ENCODE measurements around the gene ZSCAN21.

The ZSCAN21 gene

GRCh38 chr7:100049441-100050291 is at the start of gene ZSCAN21:
ZSCAN21 (plus strand) TSS chr7:100049774; CDS start chr7:100057007, 7,233 bp downstream.
- TF ChIP-seq ZBTB7A (IDR thresholded peaks at IDR 0.05; ENCODE audit: low read depth), result no peak
- TF ChIP-seq RAD21 (IDR thresholded peaks at IDR 0.05; ENCODE audit: low read depth), result no peak
- no peak for TF ChIP-seq EP300 (IDR thresholded peaks at IDR 0.05; ENCODE audit: borderline replicate concordance)
- peak; percentile 88 for TF ChIP-seq TAF1 (IDR thresholded peaks at IDR 0.05; ENCODE audit: low read depth)
- no peak; the same call in 1 of the 2 replicates for TF ChIP-seq MAX (IDR thresholded peaks at IDR 0.05)
- TF ChIP-seq NFIC (IDR thresholded peaks at IDR 0.05), result no peak
- TF ChIP-seq CEBPB (IDR thresholded peaks at IDR 0.05), result no peak
- TF ChIP-seq EGR1 (IDR thresholded peaks at IDR 0.05), result peak; percentile 27; the same call in 1 of the 2 replicates
- TF ChIP-seq CREB1 (IDR thresholded peaks at IDR 0.05; ENCODE audit: low read depth), result peak; percentile 86
- TF ChIP-seq FOXM1 (IDR thresholded peaks at IDR 0.05; ENCODE audit: borderline replicate concordance, low read depth), result no peak
- TF ChIP-seq TCF12 (IDR thresholded peaks at IDR 0.05; ENCODE audit: low read depth), result no peak
- no peak for TF ChIP-seq YY1 (IDR thresholded peaks at IDR 0.05; ENCODE audit: low read depth)
- no peak for TF ChIP-seq REST (IDR thresholded peaks at IDR 0.05; ENCODE audit: low read depth)
- no peak; the same call in 1 of the 2 replicates for TF ChIP-seq USF1 (IDR thresholded peaks at IDR 0.05)
- TF ChIP-seq TEAD4 (IDR thresholded peaks at IDR 0.05), result 0 out of 2 replicates have a peak, but pooled peaks have one; percentile 3

- no peak for TF ChIP-seq CREB1 (IDR thresholded peaks at IDR 0.05; ENCODE audit: low read depth)
- TF ChIP-seq YY1 (IDR thresholded peaks at IDR 0.05; ENCODE audit: low read depth), result no peak
- no peak for TF ChIP-seq REST (IDR thresholded peaks at IDR 0.05; ENCODE audit: low read depth)
- TF ChIP-seq RAD21 (IDR thresholded peaks at IDR 0.05; ENCODE audit: low read depth), result no peak
- TF ChIP-seq NFIC (IDR thresholded peaks at IDR 0.05), result no peak
- TF ChIP-seq ZBTB7A (IDR thresholded peaks at IDR 0.05; ENCODE audit: low read depth), result no peak
- TF ChIP-seq USF1 (IDR thresholded peaks at IDR 0.05), result no peak
- TF ChIP-seq EP300 (IDR thresholded peaks at IDR 0.05; ENCODE audit: borderline replicate concordance), result no peak
- TF ChIP-seq TAF1 (IDR thresholded peaks at IDR 0.05; ENCODE audit: low read depth), result no peak
- TF ChIP-seq MAX (IDR thresholded peaks at IDR 0.05), result no peak
- no peak for TF ChIP-seq TEAD4 (IDR thresholded peaks at IDR 0.05)
- no peak for TF ChIP-seq CEBPB (IDR thresholded peaks at IDR 0.05)
- TF ChIP-seq TCF12 (IDR thresholded peaks at IDR 0.05; ENCODE audit: low read depth), result no peak
- TF ChIP-seq EGR1 (IDR thresholded peaks at IDR 0.05), result no peak
- TF ChIP-seq FOXM1 (IDR thresholded peaks at IDR 0.05; ENCODE audit: borderline replicate concordance, low read depth), result no peak
These were observed 49.3 kb upstream of the ZSCAN21 start for GRCh38 chr7:100000239-100000638.

- no peak for TF ChIP-seq TCF12 (IDR thresholded peaks at IDR 0.05; ENCODE audit: low read depth)
- TF ChIP-seq CEBPB (IDR thresholded peaks at IDR 0.05), result no peak
These were observed 45.6 kb upstream of the ZSCAN21 start for GRCh38 chr7:100003711-100004661.

GRCh38 chr7:100007887-100008286 is 41.7 kb upstream of the ZSCAN21 start:
- TF ChIP-seq USF1 (IDR thresholded peaks at IDR 0.05), result no peak
- no peak for TF ChIP-seq YY1 (IDR thresholded peaks at IDR 0.05; ENCODE audit: low read depth)
- no peak for TF ChIP-seq TAF1 (IDR thresholded peaks at IDR 0.05; ENCODE audit: low read depth)

- TF ChIP-seq USF1 (IDR thresholded peaks at IDR 0.05) (peak; percentile 10; the same call in 1 of the 2 replicates), CEBPB (IDR thresholded peaks at IDR 0.05) (no peak)
These were observed 41.0 kb upstream of the ZSCAN21 start for GRCh38 chr7:100008525-100008924.

Measured in Ishikawa (cell line).